SIG-M5 treated with dmso at 0.1 percent for 504 hours (cell line): ENCODE results near the gene TEPSIN.

Experiments used
- DNase-seq: peaks from one replicate; lab custom pipeline; 2025; ENCODE audit not compliant: unreplicated experiment; lab: John Stamatoyannopoulos, UW

TEPSIN gene

DNA sequence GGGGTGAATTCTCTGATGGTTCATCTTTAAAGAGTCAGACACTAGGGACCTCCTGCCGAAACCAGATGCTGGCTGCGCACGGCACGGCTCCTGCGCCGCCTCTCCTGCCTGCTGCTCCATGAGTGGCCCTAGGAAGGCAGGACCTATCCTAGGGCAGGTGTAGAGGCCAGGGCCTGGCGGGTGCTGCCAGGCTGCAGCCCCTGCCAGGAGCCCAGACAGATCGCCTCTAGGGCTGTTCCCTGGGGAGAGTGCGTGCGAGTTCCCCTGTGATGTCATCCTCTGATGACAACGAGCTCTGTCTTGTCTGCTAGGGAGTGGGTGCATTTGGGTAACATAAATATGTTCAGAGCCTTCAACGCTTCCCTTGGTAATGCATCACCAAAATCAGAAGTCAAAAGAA is 32.4 kb upstream of the TEPSIN start:
- DNase-seq, result no peak

DNA sequence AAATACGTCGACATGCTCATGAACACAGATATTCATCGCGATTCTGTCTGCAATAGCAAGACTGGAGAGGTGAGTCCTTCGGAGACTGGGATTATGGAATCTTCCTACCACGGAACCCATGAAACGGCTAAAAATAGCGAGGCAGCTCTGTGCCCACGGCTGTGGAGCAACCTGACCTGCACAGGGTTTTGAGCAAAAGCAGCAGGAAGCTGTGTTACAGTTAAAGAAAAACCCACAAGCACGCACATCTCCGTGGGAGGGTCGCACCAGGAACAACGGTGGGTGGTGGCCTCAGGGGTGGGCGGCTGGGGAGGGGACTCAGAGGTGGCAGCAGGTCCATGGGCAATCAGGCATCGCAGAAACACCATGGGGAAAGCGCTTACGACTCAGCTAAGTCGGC is 31.4 kb upstream of the TEPSIN start:
- DNase-seq, result no peak

DNA sequence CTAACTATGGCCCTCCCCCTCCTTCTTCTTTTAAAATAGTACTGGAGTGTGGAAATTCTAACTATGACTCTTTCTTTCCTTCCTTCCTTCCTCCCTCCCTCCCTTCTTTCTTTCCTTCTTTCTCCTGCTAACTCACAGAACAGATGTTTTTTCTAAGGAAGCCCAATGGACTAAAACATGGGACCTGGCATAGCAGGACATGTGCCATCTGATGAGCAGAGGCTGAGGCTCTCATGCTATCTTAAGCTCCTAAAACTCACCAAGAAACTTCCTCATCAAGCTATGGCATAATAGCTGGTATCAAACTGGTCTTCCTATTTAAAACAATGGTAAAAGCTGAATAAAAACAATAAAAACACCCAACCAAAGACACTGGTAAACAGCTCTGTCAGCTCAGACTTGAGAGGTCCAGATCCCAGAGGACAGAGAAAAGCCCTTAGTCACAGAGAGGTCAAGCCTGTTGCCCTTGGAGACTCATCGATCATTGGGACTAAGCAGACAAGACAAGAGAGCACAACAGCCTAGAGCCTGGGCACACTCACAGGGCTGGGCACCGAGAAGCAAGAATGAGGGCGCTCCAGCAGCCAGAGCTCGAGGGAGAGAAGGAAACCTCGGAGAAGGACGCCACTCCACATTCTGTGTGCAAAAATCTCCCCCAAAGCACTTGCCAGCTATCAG is 28.7 kb upstream of the TEPSIN start:
- no peak for DNase-seq

GRCh38 chr17:81265576-81265975 is 26.7 kb upstream of the TEPSIN start:
- DNase-seq, result no peak

DNA sequence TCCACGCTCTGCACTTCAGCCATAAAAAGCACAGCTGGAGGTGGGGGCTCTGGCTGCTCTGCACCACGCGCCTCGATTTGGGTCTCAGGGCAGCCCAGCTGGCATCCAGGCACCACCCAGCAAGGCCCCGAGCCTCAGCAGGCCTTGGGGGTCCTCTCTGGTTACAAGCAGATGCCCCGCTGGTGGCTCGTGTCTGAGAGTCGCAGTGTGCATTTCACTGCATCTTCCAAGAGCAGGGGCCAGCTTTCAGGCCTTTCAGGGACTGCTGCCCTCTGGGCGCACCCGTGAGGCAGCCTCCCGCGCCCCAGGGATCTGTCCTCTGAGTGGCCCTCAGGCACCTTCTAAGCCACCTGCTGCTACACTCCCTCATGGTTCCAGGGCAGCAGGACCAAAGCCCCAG is 25.8 kb upstream of the TEPSIN start:
- DNase-seq, result no peak

- no peak for DNase-seq
These were observed 24.7 kb upstream of the TEPSIN start for GRCh38 chr17:81263371-81264181.

DNA sequence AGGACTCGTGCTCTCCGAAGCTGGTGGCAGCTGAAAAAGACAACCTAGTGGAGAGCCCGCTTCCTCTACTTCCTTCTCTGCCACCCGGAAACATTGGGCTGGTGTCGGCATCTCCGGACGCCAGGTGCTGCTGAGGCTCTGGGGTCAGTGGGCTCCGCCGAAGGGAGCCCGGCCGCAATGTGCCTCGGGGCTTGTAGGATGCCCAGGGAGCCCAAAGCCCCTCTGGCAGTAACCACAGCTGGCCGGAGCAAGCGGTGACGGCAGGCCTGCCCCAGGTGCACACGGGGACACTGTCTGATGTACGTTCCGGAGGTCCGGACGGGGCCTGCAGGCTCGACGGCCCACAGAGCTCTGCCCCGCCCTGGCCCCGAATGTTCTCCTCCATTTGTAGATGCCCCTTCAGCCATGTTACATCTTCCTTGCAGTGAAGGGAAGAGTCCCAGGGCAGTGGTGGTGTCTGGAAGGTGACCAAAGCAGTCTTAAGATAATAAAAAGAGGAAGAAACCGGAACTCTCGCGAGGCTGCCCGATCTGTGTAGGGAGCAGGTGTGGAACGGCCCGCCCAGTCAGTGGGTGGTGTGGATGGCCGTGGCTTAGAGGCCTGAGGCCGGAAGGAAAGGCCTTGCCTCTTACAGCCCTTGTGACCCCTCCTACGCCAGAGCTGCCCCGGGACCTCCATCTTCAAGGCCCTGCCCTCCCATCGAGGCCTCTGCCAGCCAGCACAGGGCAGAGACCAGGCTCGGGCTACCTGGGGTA is 22.9 kb upstream of the TEPSIN start:
- no peak for DNase-seq

- DNase-seq, result no peak
These were observed 22.2 kb upstream of the TEPSIN start for GRCh38 chr17:81261096-81261495.

- DNase-seq, result no peak
These were observed 21.8 kb upstream of the TEPSIN start for GRCh38 chr17:81260641-81261040.

- no peak for DNase-seq
These were observed 21.3 kb upstream of the TEPSIN start for GRCh38 chr17:81260171-81260570.

DNA sequence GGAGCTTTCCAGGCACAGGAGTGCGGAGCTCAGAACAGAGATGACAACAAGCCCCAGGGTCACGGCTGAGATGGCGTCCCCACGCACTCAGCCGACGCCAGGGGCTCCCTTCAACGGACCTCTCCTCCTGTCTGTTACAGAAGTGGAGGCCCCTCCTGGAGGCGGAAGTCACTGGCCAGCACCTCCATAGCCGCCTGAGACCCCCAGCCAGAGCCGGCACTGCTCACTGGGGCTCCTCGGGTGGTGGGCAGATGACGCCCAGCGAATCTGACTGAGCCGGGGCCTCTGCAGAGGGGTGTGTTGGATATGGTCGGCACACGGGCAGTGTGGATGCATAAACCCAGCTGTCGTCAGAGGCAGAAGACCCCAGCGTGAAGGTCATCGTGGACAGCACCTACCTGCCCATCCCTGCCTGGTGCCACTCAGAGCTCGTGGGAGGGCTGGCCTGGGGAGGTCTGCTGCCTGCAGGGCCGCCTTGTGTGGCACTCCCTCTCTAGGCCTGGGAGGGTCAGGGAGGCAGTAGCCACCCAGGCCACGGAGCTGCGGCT is 20.3 kb upstream of the TEPSIN start:
- no peak for DNase-seq

GRCh38 chr17:81258292-81258691 is 19.4 kb upstream of the TEPSIN start:
- no peak for DNase-seq

DNA sequence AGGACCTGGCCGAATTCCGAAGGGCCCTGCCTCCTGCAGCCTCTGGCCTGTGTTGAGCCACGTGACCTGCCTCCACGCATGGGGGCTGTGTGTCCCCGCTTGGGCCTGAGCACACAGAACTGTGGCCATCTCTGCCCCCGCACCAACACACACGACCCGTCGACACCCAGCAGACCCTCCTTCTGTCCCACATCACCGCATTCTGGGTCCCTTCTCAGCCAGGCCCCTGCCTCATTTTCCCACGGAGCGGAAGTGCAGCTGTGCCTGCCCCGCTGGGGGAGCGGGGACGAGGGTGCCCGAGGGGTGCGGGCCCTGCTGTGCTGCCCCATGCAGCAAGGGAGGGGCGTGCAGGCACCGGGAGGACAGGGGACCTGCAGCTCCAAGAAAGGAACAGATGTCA is 18.7 kb upstream of the TEPSIN start:
- DNase-seq, result no peak

- no peak for DNase-seq
These were observed 17.8 kb upstream of the TEPSIN start for GRCh38 chr17:81256616-81257015.

GRCh38 chr17:81254955-81255717 is 16.3 kb upstream of the TEPSIN start:
- peak; percentile 94 for DNase-seq

DNA sequence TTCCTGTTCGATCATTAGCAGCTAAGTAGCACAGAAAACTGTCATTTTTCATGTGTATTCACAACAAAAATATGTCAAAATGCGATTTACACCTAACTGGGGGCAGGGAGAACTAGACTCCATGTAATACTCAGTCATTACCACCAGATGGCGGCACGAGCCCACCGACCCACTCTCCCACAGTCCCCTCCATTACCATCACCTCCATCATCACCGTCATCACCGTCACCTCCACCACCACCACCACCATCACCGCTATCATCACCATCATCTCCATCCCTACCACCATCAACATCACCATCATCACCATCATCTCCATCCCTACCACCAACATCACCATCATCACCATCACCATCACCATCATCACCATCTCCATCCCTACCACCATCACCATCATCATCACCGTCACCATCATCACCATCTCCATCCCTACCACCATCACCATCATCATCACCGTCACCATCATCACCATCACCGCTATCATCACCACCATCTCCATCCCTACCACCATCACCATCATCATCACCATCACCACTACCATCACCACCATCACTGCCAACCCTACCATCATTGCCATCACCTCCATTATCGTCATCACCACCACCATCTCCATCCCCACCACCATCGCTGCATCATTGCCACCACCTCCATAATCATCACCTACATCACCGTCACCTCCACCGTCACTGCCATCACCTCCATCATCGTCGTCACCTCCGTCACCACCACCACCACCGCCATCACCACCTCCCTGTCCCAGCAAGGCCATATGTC is 14.7 kb upstream of the TEPSIN start:
- peak; percentile 32 for DNase-seq

DNA sequence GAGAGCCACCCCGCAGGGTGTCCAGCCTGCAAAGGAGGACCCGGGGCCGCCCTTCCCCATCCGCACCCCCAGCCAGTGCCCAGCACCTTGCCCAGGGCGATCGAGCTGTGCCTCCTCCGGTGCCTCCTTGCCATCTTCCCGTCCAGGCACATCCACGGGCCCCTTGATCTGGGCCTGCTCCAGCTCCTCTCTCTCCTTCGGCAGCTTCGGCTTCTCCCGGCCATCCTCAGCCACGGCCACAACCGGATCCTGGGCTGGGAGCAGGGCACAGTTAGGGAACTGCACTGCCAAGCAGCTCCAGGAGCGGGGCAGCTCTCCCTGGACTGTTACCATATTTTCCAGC is 14.1 kb upstream of the TEPSIN start:
- DNase-seq, result no peak

DNA sequence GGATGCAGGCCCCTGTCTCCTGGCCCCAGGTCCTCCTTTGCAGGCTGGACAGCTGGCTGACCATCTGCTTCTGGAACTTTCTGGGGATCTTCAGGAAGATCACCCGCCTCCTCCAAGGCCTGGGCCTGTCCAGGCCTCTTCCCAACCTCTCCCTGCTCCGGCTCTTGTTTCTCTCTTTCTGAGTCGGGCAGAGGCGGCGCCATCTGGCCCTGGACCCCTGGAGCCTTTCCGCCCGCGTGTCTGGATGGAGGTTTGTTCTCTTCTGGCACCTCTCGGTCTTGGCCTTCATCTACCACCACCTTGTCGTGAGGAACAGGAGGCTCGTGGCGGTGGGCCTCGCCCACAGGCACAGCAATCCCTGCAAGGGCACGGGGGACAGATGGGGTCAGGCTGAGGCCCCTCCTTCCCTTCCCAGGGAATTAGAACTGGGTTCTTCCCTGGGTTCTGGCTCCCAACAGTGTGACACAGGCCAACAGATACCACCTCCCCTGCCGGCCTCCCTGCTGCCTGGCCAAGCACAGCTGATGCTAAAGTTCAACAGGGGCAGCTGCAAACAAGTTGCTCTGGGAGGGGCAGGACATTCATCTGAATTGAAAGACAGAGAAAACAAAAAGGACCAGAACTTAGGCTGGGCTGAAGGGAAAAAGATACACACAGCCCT is 13.6 kb upstream of the TEPSIN start:
- no peak for DNase-seq

DNA sequence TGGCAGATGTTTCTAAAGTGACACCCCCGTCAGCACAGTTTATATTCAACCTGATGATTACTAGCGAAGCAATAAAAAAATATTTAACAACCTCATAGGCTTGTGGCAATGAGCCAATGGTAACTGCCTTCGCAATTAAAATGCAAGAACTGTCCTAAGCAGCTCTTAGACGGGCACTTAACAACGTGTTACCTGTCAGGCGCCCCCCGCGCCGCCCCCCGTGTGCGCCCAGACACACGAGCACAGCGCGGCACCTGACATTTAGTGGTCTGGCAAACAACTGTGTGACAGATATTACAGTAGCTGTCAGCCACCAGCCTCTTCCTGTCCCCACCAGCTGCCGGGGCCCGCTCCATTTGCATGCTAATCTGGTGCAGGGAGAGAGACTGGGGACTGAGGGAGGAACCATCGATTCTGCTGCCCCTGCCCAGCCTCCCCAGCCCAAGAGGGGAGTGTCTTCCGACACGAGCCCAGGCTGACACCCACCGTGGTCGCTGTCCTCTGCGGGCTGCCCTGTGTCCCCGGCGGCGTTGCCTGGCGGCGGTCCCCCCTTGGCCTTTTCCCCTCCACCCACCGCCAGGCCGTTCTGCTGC is 12.9 kb upstream of the TEPSIN start:
- DNase-seq, result no peak
